H1 (cell line): ENCODE results near the gene CAMTA1. TPM values are rescaled to one million over a fixed set of nuclear protein-coding genes. Genes with fewer than 3 reads are reported as not detected.

ENCODE experiments used
- BCL11A ChIP-seq, 2 experiments: IDR thresholded peaks; one replicate each; pipeline ENCODE4 v1.6.1; 2011; ENCODE audit warnings: low read depth in 2 of 2, low read length in 2 of 2, mild to moderate bottlenecking in 2 of 2
- CHD1 ChIP-seq: IDR thresholded peaks from 2 replicates; pipeline ENCODE4 v1.6.1; 2012; ENCODE audit warnings: low read depth, low read length, improper control_type of control experiment
- JUND ChIP-seq: IDR thresholded peaks from 2 replicates; pipeline ENCODE4 v1.6.1; 2011; ENCODE audit warnings: mild to moderate bottlenecking, improper control_type of control experiment, low read length
- NRF1 ChIP-seq: IDR thresholded peaks from 2 replicates; pipeline ENCODE4 v1.6.1; 2011; ENCODE audit warnings: mild to moderate bottlenecking, low read depth, low read length, improper control_type of control experiment
- RBBP5 ChIP-seq: IDR thresholded peaks from 2 replicates; pipeline ENCODE4 v1.7.1; 2012; ENCODE audit warnings: low read depth, mild to moderate bottlenecking, inconsistent platforms, low read length, moderate library complexity, borderline replicate concordance
- RFX5 ChIP-seq: IDR thresholded peaks from 2 replicates; pipeline ENCODE4 v1.6.1; 2011; ENCODE audit warnings: low read depth, low read length, improper control_type of control experiment, borderline replicate concordance
- TAF7 ChIP-seq: optimal IDR thresholded peaks from 2 replicates; pipeline ENCODE3; 2011; ENCODE audit warnings: low read depth, mild to moderate bottlenecking, inconsistent platforms, low read length, moderate library complexity, borderline replicate concordance
- TBP ChIP-seq: IDR thresholded peaks from 2 replicates; pipeline ENCODE4 v1.6.1; 2011; ENCODE audit warnings: low read depth, low read length, improper control_type of control experiment
- YY1 ChIP-seq: IDR thresholded peaks from 2 replicates; pipeline ENCODE4 v1.6.1; 2011; ENCODE audit warnings: low read depth, mild to moderate bottlenecking, low read length
- polyA plus RNA-seq, 7 experiments: library from polyadenylated mRNA; depleted of rRNA in 3 of 7; stranded (reverse) in 5 of 7; unstranded in 2 of 7; fragments of >200 nt in 5 of 7; fragments of 200-250 nt in 2 of 7; gene quantifications; 1 replicate in 5 of 7; 2 replicates in 1 of 7; 4 replicates in 1 of 7; pipeline versions ENCODE4 v1.2.1 to v1.2.3, GENCODE V29; 2011 to 2013; ENCODE audit warnings: missing spikeins in 2 of 7, mixed read lengths in 2 of 7
- total RNA-seq: library from RNA; stranded (reverse); fragmentation: NEBNext Ultra II Directional; extraction: Animal tissue kit (Norgen Biotek cat#: 25700); gene quantifications from 2 replicates; pipeline ENCODE4 v1.2.1, GENCODE V29; 2021
- TF ChIP-seq, protein P1 (sequence below): fragments of 300-600 bp; sonication (generic); IDR thresholded peaks from 2 replicates; pipeline ENCODE4 v1.7.1; 2012; ENCODE audit warnings: low read length, moderate library complexity, mild to moderate bottlenecking, inconsistent platforms; ENCODE audit not compliant: insufficient replicate concordance
- TF ChIP-seq, protein P2 (sequence below): IDR thresholded peaks from 2 replicates; pipeline ENCODE4 v1.6.1; 2011; ENCODE audit warnings: low read length, improper control_type of control experiment

The CAMTA1 gene
- total and polyA plus RNA-seq, 2 of the 8 experiments (the other 6 are each of a cell fraction or from before 2014, with no cell fraction given): 65.0 to 119 TPM

DNA sequence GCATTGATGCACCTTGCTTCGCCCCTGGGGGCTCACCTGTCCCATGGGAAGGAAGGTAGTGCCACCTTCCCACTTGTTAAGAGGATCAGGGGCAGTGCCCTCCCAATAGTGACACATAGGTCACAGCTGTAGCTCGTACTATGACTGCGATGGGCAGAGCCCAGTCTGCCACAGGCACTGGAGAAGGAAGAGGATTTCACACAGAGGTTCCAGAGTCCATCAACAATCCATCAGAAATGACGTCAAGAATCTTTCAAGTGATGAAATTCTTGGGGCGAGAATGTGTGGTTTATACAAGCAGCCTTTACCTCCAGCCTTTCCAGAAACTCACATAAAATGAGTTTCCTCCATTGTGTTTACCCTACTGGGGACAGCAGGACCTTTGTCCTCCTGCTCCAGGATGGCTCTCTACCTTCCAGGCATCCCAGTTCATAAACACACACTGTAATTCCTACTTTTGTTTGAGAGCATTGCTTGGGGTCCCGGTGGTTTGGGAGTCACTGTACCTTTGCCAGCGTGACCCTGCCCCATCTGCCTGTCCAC is 725.2 kb downstream of the CAMTA1 start (continued):
- TF ChIP-seq, protein P1, sequence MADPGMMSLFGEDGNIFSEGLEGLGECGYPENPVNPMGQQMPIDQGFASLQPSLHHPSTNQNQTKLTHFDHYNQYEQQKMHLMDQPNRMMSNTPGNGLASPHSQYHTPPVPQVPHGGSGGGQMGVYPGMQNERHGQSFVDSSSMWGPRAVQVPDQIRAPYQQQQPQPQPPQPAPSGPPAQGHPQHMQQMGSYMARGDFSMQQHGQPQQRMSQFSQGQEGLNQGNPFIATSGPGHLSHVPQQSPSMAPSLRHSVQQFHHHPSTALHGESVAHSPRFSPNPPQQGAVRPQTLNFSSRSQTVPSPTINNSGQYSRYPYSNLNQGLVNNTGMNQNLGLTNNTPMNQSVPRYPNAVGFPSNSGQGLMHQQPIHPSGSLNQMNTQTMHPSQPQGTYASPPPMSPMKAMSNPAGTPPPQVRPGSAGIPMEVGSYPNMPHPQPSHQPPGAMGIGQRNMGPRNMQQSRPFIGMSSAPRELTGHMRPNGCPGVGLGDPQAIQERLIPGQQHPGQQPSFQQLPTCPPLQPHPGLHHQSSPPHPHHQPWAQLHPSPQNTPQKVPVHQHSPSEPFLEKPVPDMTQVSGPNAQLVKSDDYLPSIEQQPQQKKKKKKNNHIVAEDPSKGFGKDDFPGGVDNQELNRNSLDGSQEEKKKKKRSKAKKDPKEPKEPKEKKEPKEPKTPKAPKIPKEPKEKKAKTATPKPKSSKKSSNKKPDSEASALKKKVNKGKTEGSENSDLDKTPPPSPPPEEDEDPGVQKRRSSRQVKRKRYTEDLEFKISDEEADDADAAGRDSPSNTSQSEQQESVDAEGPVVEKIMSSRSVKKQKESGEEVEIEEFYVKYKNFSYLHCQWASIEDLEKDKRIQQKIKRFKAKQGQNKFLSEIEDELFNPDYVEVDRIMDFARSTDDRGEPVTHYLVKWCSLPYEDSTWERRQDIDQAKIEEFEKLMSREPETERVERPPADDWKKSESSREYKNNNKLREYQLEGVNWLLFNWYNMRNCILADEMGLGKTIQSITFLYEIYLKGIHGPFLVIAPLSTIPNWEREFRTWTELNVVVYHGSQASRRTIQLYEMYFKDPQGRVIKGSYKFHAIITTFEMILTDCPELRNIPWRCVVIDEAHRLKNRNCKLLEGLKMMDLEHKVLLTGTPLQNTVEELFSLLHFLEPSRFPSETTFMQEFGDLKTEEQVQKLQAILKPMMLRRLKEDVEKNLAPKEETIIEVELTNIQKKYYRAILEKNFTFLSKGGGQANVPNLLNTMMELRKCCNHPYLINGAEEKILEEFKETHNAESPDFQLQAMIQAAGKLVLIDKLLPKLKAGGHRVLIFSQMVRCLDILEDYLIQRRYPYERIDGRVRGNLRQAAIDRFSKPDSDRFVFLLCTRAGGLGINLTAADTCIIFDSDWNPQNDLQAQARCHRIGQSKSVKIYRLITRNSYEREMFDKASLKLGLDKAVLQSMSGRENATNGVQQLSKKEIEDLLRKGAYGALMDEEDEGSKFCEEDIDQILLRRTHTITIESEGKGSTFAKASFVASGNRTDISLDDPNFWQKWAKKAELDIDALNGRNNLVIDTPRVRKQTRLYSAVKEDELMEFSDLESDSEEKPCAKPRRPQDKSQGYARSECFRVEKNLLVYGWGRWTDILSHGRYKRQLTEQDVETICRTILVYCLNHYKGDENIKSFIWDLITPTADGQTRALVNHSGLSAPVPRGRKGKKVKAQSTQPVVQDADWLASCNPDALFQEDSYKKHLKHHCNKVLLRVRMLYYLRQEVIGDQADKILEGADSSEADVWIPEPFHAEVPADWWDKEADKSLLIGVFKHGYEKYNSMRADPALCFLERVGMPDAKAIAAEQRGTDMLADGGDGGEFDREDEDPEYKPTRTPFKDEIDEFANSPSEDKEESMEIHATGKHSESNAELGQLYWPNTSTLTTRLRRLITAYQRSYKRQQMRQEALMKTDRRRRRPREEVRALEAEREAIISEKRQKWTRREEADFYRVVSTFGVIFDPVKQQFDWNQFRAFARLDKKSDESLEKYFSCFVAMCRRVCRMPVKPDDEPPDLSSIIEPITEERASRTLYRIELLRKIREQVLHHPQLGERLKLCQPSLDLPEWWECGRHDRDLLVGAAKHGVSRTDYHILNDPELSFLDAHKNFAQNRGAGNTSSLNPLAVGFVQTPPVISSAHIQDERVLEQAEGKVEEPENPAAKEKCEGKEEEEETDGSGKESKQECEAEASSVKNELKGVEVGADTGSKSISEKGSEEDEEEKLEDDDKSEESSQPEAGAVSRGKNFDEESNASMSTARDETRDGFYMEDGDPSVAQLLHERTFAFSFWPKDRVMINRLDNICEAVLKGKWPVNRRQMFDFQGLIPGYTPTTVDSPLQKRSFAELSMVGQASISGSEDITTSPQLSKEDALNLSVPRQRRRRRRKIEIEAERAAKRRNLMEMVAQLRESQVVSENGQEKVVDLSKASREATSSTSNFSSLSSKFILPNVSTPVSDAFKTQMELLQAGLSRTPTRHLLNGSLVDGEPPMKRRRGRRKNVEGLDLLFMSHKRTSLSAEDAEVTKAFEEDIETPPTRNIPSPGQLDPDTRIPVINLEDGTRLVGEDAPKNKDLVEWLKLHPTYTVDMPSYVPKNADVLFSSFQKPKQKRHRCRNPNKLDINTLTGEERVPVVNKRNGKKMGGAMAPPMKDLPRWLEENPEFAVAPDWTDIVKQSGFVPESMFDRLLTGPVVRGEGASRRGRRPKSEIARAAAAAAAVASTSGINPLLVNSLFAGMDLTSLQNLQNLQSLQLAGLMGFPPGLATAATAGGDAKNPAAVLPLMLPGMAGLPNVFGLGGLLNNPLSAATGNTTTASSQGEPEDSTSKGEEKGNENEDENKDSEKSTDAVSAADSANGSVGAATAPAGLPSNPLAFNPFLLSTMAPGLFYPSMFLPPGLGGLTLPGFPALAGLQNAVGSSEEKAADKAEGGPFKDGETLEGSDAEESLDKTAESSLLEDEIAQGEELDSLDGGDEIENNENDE: no peak
- TF ChIP-seq TAF7 (no peak), BCL11A (IDR thresholded peaks at IDR 0.05; ENCODE audit: low read depth in 2 of 2, low read length in 2 of 2) (no peak), YY1 (no peak), JUND (no peak), TBP (no peak), RBBP5 (no peak), CHD1 (no peak), RFX5 (no peak), NRF1 (no peak)
- TF ChIP-seq, protein P2, sequence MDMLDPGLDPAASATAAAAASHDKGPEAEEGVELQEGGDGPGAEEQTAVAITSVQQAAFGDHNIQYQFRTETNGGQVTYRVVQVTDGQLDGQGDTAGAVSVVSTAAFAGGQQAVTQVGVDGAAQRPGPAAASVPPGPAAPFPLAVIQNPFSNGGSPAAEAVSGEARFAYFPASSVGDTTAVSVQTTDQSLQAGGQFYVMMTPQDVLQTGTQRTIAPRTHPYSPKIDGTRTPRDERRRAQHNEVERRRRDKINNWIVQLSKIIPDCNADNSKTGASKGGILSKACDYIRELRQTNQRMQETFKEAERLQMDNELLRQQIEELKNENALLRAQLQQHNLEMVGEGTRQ: no peak
